ENCODE measurements around the gene TMOD3.
A peak's percentile ranks its signal among the peaks of the same experiment; 100 is the strongest.

The TMOD3 gene

DNA sequence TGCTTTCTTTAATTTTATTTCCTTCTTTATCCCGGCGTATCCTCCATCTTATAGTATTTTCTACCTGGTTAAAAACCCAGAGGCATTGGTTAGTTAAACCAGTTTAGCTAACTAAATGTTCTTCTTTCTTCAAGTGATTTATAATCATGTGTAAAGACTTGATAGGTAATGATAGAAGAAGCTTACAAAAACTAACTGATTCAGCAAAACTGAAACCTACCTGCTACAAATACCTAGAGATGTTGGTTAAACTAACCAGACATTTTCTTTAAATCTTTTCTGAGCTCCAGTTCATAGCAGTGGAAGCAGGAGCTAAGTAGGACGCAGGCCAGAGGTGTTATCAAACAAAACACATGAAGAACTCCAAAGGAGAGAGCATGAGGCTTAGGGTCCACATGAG, 97.4 kb downstream of the TMOD3 start:
- no peak for TF ChIP-seq CTCF (conservative IDR thresholded peaks at IDR 0.05)
- H3K27ac ChIP-seq: no peak overlapping the region

DNA sequence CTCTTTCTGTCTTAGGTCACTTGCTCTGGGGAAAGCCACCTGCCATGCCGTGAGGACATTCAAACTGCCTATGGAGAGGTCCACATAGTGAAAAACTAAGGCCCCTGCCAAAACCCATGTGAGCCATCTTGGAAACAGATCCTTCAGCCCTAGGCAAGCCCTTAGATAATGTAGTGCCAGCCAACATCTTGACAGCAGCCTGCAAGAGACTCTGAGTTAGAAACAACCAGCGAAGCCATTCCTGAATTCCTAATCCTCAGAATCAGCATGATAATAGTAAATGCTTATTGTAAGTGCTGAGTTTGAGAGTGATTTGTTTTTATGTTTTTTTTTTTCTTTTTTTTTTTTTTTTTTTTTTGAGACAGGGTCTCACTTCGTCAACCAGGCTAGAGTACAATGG, 101.6 kb downstream of the TMOD3 start:
- TF ChIP-seq ZFX (IDR thresholded peaks at IDR 0.05) (no peak), CTCF (conservative IDR thresholded peaks at IDR 0.05) (no peak)
- peak overlapping the region; percentile 12 for H3K27ac ChIP-seq

GRCh38 chr15:51931638-51932037, 102.2 kb downstream of the TMOD3 start:
- peak overlapping the region; percentile 8; the same call in 1 of the 2 replicates for H3K27ac ChIP-seq
- TF ChIP-seq CTCF (conservative IDR thresholded peaks at IDR 0.05) (no peak), ZFX (IDR thresholded peaks at IDR 0.05) (no peak)

GRCh38 chr15:51932161-51932560, 102.7 kb downstream of the TMOD3 start:
- TF ChIP-seq ZFX (IDR thresholded peaks at IDR 0.05) (no peak), CTCF (conservative IDR thresholded peaks at IDR 0.05) (no peak)
- peak overlapping the region; percentile 8; the same call in 1 of the 2 replicates for H3K27ac ChIP-seq

GRCh38 chr15:51935466-51936104, 106.1 kb downstream of the TMOD3 start:
- no peak for TF ChIP-seq ZFX (IDR thresholded peaks at IDR 0.05)
- no peak for TF ChIP-seq CTCF (conservative IDR thresholded peaks at IDR 0.05)
- no peak overlapping the region for H3K27ac ChIP-seq

GRCh38 chr15:51936105-51936478, 106.6 kb downstream of the TMOD3 start:
- no peak overlapping the region for H3K27ac ChIP-seq
- TF ChIP-seq CTCF (conservative IDR thresholded peaks at IDR 0.05) (no peak), ZFX (IDR thresholded peaks at IDR 0.05) (no peak)

DNA sequence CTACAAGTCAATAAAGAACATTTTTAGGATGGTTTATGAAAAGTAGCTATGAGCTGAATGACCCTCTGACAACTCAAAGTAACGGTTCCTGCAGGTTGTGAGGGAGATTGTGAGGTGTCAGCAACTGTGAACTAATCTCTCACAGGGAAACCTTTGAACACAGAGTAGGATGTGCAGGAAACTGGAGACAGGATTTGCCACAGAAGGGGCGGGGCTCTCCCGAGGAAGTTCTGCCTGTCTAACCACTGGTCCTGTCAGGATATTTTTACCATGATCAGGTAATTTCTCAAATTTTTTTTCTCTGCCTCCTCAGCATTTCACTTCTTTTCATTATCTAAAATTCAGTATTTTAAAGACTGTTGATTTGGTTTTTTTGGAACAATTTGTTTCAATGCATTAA, 108.8 kb downstream of the TMOD3 start:
- no peak overlapping the region for H3K27ac ChIP-seq
- no peak for TF ChIP-seq ZFX (IDR thresholded peaks at IDR 0.05)
- no peak for TF ChIP-seq CTCF (conservative IDR thresholded peaks at IDR 0.05)
